OCI-LY3 (cell line): ENCODE results near the gene PRXL2A.

Source experiments
- H2AFZ ChIP-seq: fragments of 200-600, 300-600 bp; shearing (Covaris generic); 2 replicates; pipeline ENCODE4 v1.6.0; 2014; ENCODE audit warnings: antibody characterized with exemption, low read depth, low read length
- H3K27ac ChIP-seq: fragments of 200-600, 300-600 bp; sonication (generic); 2 replicates; pipeline ENCODE4 v1.5.1; 2014; ENCODE audit warnings: mild to moderate bottlenecking, low read length, moderate library complexity, mixed read lengths
- H3K27me3 ChIP-seq: fragments of 200-600, 300-600 bp; sonication (generic); 2 replicates; pipeline ENCODE4 v1.6.1; 2014; ENCODE audit warnings: low read depth, low read length, mixed read lengths
- H3K36me3 ChIP-seq: fragments of 200-600, 300-600 bp; sonication (generic); replicated peaks from 2 replicates; pipeline ENCODE3; 2014; ENCODE audit warnings: low read depth, low read length, mixed read lengths
- H3K4me1 ChIP-seq: fragments of 300-600, 200-600 bp; sonication (generic); 2 replicates; pipeline ENCODE4 v1.6.1; 2014; ENCODE audit warnings: low read length, mixed read lengths
- H3K4me2 ChIP-seq: fragments of 200-600, 300-600 bp; sonication (generic); 2 replicates; pipeline ENCODE4 v1.6.1; 2014; ENCODE audit warnings: low read length, mixed read lengths
- H3K4me3 ChIP-seq: fragments of 300-600, 200-600 bp; sonication (generic); 2 replicates; pipeline ENCODE4 v1.5.1; 2014; ENCODE audit warnings: antibody characterized with exemption, mild to moderate bottlenecking, low read length, moderate library complexity
- H3K79me2 ChIP-seq: fragments of 300-600, 200-600 bp; shearing (Covaris generic); 2 replicates; pipeline ENCODE4 v1.6.1; 2014; ENCODE audit warnings: mild to moderate bottlenecking, low read length, mixed read lengths
- H3K9ac ChIP-seq: fragments of 300-600, 200-600 bp; shearing (Covaris generic); 2 replicates; pipeline ENCODE4 v1.6.0; 2014; ENCODE audit warnings: mild to moderate bottlenecking, low read length, moderate library complexity
- H3K9me3 ChIP-seq: fragments of 200-600, 300-600 bp; shearing (Covaris generic); 2 replicates; pipeline ENCODE4 v1.6.1; 2014; ENCODE audit warnings: low read length, mixed read lengths; ENCODE audit not compliant: insufficient read depth
- H4K20me1 ChIP-seq: fragments of 200-600, 300-600 bp; sonication (generic); 2 replicates; pipeline ENCODE4 v1.6.1; 2016; ENCODE audit warnings: low read length, mixed read lengths; ENCODE audit not compliant: insufficient read depth
- CTCF ChIP-seq: fragments of 200-600, 300-600 bp; sonication (generic); IDR thresholded peaks from 2 replicates; pipeline ENCODE4 v1.5.1; 2014; ENCODE audit warnings: antibody characterized with exemption, low read length, low read depth
- EZH2phosphoT487 ChIP-seq: fragments of 200-600 bp; shearing (Covaris generic); IDR thresholded peaks from 2 replicates; pipeline ENCODE4 v1.6.1; 2018; ENCODE audit warnings: antibody characterized with exemption, mixed run types, low read depth

PRXL2A gene

GRCh38 chr10:80461208-80462183, 53.1 kb downstream of the PRXL2A start:
- Histone ChIP-seq H3K4me1 (peaks cover 54% of the 10 kb centered on the region), H3K4me2 (no peak overlapping the region), H3K27ac (no peak overlapping the region), H3K4me3 (no peak overlapping the region), H3K9me3 (no peaks in the 10 kb centered on the region; the same call in 1 of the 2 replicates), H3K9ac (no peak overlapping the region), H4K20me1 (peaks cover 55% of the 10 kb centered on the region), H3K79me2 (peaks cover 89% of the 10 kb centered on the region), H2AFZ (no peak overlapping the region), H3K27me3 (no peaks in the 10 kb centered on the region), H3K36me3 (peaks cover 5% of the 10 kb centered on the region)
- TF ChIP-seq CTCF (no peak), EZH2phosphoT487 (no peak)

GRCh38 chr10:80462299-80462980, 54.1 kb downstream of the PRXL2A start:
- no peak overlapping the region for H3K27ac ChIP-seq

GRCh38 chr10:80462981-80463741, 54.8 kb downstream of the PRXL2A start:
- Histone ChIP-seq H2AFZ (no peak overlapping the region), H3K27ac (no peak overlapping the region), H3K4me3 (no peak overlapping the region), H3K36me3 (no peaks in the 10 kb centered on the region), H3K9me3 (no peaks in the 10 kb centered on the region; the same call in 1 of the 2 replicates), H3K79me2 (peaks cover 89% of the 10 kb centered on the region), H3K4me1 (peaks cover 39% of the 10 kb centered on the region), H4K20me1 (peaks cover 52% of the 10 kb centered on the region), H3K4me2 (no peak overlapping the region), H3K27me3 (no peaks in the 10 kb centered on the region), H3K9ac (no peak overlapping the region)
- TF ChIP-seq CTCF (no peak), EZH2phosphoT487 (no peak)

More at GRCh38 chr10:80462299-80462980, 54.1 kb downstream of the PRXL2A start:
- Histone ChIP-seq H3K27me3 (no peaks in the 10 kb centered on the region), H3K9me3 (no peaks in the 10 kb centered on the region; the same call in 1 of the 2 replicates), H3K4me1 (peaks cover 47% of the 10 kb centered on the region), H3K4me3 (no peak overlapping the region), H3K36me3 (peaks cover 4% of the 10 kb centered on the region), H3K79me2 (peaks cover 89% of the 10 kb centered on the region), H3K4me2 (no peak overlapping the region), H2AFZ (no peak overlapping the region), H3K9ac (no peak overlapping the region), H4K20me1 (peaks cover 53% of the 10 kb centered on the region)
- no peak for TF ChIP-seq CTCF
- no peak for TF ChIP-seq EZH2phosphoT487
